ENCODE measurements around the gene UGT3A2. TPM values are rescaled to one million over a fixed set of nuclear protein-coding genes. Genes with fewer than 3 reads are reported as not detected.
A peak's percentile ranks its signal among the peaks of the same experiment; 100 is the strongest.

UGT3A2 gene
- total RNA-seq, 4 donors from 2014 or later = not detected

DNA sequence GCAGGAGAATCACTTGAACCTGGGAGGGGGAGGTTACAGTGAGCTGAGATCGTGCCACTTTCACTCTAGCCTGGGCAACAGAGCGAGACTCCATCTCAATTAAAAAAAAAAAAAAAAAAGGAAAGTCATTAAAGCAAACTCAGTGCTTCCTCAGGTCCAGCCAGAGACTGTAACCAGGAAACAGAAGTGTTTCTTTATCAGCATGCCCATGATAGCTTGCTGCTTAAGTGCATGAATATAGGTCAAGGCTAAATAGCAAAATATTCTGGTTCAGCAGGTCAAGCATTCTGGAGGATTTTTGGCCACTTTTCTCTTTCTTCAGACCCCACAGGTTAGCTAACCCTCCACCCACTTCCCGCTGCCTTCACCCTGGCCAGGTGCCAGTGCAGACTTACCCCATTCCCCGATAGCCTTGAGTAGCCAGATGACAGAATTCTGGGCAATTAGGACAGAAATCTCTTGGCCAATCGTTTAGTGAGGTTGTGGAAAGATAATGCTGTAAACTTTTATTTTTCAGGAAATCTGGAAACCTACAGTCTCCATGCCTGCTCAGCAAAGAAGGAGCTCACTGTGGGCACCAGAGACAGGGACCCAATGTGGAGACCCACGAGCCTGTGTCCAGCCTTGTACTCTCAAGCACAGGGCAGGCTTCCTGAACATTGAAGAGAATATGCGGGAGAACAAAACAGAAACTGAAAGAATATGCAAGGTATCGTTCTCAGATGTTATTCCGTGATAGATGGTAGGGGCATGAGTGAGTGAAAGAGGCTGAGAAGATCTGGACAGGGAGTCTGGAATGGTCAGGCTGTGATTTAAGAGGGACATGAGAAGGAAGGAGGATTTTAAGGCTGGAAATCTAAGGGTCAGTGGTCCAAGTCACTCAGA is 4.2 kb upstream of the UGT3A2 start:
- H3K27me3 ChIP-seq = no peaks in the 10 kb centered on the region
- no peak for TF ChIP-seq POLR2A (IDR thresholded peaks at IDR 0.05)
- TF ChIP-seq, protein P1, sequence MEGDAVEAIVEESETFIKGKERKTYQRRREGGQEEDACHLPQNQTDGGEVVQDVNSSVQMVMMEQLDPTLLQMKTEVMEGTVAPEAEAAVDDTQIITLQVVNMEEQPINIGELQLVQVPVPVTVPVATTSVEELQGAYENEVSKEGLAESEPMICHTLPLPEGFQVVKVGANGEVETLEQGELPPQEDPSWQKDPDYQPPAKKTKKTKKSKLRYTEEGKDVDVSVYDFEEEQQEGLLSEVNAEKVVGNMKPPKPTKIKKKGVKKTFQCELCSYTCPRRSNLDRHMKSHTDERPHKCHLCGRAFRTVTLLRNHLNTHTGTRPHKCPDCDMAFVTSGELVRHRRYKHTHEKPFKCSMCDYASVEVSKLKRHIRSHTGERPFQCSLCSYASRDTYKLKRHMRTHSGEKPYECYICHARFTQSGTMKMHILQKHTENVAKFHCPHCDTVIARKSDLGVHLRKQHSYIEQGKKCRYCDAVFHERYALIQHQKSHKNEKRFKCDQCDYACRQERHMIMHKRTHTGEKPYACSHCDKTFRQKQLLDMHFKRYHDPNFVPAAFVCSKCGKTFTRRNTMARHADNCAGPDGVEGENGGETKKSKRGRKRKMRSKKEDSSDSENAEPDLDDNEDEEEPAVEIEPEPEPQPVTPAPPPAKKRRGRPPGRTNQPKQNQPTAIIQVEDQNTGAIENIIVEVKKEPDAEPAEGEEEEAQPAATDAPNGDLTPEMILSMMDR (IDR thresholded peaks at IDR 0.05) = no peak
- H3K9me3 ChIP-seq = no peaks in the 10 kb centered on the region
- DNase-seq = no peak
- peak overlapping the region in 2 of 4 donors; percentile 20 to 43 for H3K4me3 ChIP-seq
- H3K36me3 ChIP-seq = no peaks in the 10 kb centered on the region
- no peak overlapping the region for H3K27ac ChIP-seq
- no peaks in the 10 kb centered on the region for H3K4me1 ChIP-seq

DNA sequence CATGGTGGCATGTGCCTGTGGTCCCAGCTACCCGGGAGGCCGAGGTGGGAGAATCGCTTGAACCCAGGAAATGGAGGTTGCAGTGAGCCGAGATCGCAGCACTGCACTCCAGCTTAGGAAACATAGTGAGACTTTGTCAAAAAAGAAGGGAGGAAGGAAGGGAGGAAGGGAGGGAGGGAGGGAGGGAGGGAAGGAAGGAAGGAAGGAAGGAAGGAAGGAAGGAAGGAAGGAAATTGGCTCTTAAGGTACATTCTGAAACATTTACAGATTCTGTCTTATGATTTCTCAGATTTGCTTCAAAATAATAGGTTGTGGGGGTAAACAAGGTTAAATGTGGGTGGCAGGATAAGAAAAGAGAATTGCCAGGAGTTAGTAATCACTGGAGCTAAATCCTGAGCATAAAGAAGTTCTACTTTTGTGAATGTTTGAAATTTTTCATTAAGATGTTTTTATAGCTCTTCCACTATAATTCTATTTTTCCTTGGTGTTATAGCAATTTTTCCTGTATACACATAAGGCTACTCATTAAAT is 2.1 kb upstream of the UGT3A2 start:
- no peaks in the 10 kb centered on the region for H3K9me3 ChIP-seq
- H3K27ac ChIP-seq = no peak overlapping the region
- no peak for DNase-seq
- H3K36me3 ChIP-seq = no peaks in the 10 kb centered on the region
- H3K4me3 ChIP-seq = no peak overlapping the region
- H3K27me3 ChIP-seq = no peaks in the 10 kb centered on the region
- TF ChIP-seq, protein P1 (IDR thresholded peaks at IDR 0.05) = no peak
- no peak for TF ChIP-seq POLR2A (IDR thresholded peaks at IDR 0.05)
- H3K4me1 ChIP-seq = no peaks in the 10 kb centered on the region

DNA sequence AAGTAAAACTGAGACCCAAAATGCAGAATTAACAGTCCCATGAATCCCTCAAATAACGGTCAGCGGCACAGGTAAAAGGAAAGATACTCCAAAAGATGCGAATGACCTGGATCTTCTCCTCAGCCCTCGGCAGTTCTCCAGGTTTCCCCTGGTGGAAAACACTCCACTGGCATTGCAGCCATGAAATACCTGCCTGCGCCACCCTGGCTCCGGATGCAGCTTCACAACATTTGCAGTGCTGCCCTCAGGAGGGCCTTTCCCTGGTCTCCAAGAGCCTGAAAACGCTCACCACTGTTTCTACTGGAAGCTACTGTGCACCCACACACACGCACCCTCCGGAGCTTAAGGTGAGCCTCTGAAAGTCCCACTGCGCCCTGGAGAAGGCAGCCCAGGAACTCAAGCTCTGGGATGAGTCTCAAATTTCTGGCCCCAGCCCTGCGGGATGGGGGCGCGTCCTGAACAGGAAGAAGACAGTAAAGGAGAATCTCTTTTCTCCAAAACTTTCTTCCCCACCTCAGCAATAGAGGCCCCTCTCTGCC is 612 bp downstream of the UGT3A2 start:
- Histone ChIP-seq H3K36me3 (no peaks in the 10 kb centered on the region), H3K4me3 (no peak overlapping the region), H3K27me3 (no peaks in the 10 kb centered on the region), H3K9me3 (no peaks in the 10 kb centered on the region), H3K4me1 (no peaks in the 10 kb centered on the region), H3K27ac (no peak overlapping the region)
- TF ChIP-seq POLR2A (IDR thresholded peaks at IDR 0.05) = no peak
- TF ChIP-seq, protein P1 (IDR thresholded peaks at IDR 0.05) = no peak
- no peak for DNase-seq

DNA sequence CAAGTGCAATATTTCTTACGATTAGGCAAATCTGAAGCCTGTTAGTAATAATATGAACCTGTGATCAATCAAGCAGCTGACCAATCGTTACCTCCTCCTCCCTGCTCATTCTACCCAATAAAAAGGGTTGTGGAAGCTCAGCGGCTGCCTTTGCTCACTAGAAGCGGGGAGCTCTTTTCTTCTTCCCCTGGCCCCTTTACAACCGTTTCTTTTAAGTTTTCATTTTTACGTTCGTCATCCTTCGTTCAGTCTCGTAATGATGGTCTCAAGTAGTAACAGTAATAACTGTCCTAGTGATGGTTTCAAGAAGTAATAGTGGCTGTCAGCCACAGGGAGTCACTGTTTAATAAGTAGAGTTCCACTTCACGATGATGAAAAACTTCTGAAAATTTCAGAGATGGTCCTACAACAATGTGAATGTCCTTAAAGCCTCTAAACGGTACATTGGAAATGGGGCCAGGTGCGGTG is 6.2 kb downstream of the UGT3A2 start:
- no peaks in the 10 kb centered on the region for H3K27me3 ChIP-seq
- no peaks in the 10 kb centered on the region for H3K36me3 ChIP-seq
- no peaks in the 10 kb centered on the region for H3K9me3 ChIP-seq
- H3K4me1 ChIP-seq = no peaks in the 10 kb centered on the region
- no peak for TF ChIP-seq POLR2A (IDR thresholded peaks at IDR 0.05)
- TF ChIP-seq, protein P1 (IDR thresholded peaks at IDR 0.05) = peak in 1 of 6 experiments; percentile 22
- H3K27ac ChIP-seq = no peak overlapping the region
- no peak overlapping the region for H3K4me3 ChIP-seq
- DNase-seq = no peak

DNA sequence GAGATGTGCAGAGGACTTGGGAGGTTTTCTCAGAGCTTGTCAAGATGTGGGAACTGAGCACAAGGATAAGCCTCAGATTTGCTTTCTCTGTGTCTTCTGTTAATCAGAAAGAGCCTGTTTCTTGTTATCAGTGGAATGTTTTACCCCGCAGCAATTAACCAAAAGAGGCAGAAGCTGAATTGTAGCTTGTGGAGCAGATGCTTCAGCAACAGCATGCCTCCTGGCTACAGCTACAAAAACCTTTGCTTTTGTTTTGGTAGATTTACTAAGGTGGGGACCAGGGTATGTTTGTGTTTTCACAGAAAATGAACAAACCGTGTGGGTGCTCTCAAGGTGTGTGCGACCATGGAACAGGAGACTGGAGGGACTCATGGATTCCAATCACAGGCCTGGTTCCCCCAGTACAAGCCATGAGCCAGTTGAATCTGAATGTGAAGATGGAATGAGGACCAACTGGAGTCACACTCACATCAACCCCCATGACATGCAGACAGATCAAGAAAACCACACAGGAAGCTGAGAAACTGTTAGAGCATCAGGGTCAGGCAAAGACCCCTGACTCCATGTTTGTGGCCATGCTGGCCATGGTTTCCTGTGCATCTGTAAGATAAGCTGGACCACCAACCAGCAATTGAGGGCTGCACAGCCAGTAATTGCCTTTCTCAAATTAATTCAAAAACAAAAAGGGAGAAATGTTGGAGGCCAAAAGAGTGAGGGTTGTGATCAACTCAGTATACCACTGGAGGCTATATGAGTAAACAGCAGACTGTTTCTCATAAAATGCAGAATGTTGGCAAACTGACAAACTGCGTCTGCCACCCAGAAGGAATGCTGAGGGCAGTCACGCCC is 6.9 kb downstream of the UGT3A2 start:
- Histone ChIP-seq H3K27me3 (no peaks in the 10 kb centered on the region), H3K27ac (no peak overlapping the region), H3K4me3 (no peak overlapping the region), H3K4me1 (no peaks in the 10 kb centered on the region), H3K9me3 (no peaks in the 10 kb centered on the region), H3K36me3 (no peaks in the 10 kb centered on the region)
- DNase-seq = no peak
- TF ChIP-seq POLR2A (IDR thresholded peaks at IDR 0.05) = no peak
- TF ChIP-seq, protein P1 (IDR thresholded peaks at IDR 0.05) = no peak

Data from Peyer's patch (tissue), 4 donors.